ENCODE results near the gene RUNX2. TPM values are rescaled to one million over a fixed set of nuclear protein-coding genes. Genes with fewer than 3 reads are reported as not detected.

The RUNX2 gene
- total RNA-seq, 1 donor from 2014 or later = 0.09 TPM

- no peaks in the 10 kb centered on the region for H3K27me3 ChIP-seq
- no peak overlapping the region for H3K4me3 ChIP-seq
- H3K79me2 ChIP-seq (ENCODE audit: low read depth) = no peaks in the 10 kb centered on the region
- no peaks in the 10 kb centered on the region for H3F3A ChIP-seq (ENCODE audit: low read depth)
- H3K36me3 Mint-ChIP-seq = no peaks in the 10 kb centered on the region
- no peak overlapping the region for H3K9ac ChIP-seq
- H3K4me1 Mint-ChIP-seq = no peaks in the 10 kb centered on the region
- H3K27me3 Mint-ChIP-seq (ENCODE audit: insufficient read depth, low read depth) = no peaks in the 10 kb centered on the region
- no peaks in the 10 kb centered on the region for H3K9me3 ChIP-seq (ENCODE audit: low read depth)
- H3K27ac Mint-ChIP-seq = no peak overlapping the region
- H2AFZ ChIP-seq (replicated peaks) = no peak overlapping the region
- H3K36me3 ChIP-seq = no peaks in the 10 kb centered on the region
- no peak overlapping the region for H3K27ac ChIP-seq
- H3K4me1 ChIP-seq = no peaks in the 10 kb centered on the region
- no peaks in the 10 kb centered on the region for H3K9me3 Mint-ChIP-seq
- H3K4me3 Mint-ChIP-seq = no peak overlapping the region
- no peak overlapping the region for H3K4me2 ChIP-seq
- DNase-seq (ENCODE audit: low spot score) = no peak
- no peak for TF ChIP-seq EZH2 (IDR thresholded peaks at IDR 0.05)
- no peak for TF ChIP-seq EZH2phosphoT487 (IDR thresholded peaks at IDR 0.05)
- TF ChIP-seq, protein P1, sequence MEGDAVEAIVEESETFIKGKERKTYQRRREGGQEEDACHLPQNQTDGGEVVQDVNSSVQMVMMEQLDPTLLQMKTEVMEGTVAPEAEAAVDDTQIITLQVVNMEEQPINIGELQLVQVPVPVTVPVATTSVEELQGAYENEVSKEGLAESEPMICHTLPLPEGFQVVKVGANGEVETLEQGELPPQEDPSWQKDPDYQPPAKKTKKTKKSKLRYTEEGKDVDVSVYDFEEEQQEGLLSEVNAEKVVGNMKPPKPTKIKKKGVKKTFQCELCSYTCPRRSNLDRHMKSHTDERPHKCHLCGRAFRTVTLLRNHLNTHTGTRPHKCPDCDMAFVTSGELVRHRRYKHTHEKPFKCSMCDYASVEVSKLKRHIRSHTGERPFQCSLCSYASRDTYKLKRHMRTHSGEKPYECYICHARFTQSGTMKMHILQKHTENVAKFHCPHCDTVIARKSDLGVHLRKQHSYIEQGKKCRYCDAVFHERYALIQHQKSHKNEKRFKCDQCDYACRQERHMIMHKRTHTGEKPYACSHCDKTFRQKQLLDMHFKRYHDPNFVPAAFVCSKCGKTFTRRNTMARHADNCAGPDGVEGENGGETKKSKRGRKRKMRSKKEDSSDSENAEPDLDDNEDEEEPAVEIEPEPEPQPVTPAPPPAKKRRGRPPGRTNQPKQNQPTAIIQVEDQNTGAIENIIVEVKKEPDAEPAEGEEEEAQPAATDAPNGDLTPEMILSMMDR (IDR thresholded peaks at IDR 0.05) = no peak
- no peaks in the 10 kb centered on the region for H4K20me1 ChIP-seq (ENCODE audit: low read depth)
Observed at GRCh38 chr6:45634231-45634630, 306.1 kb downstream of the RUNX2 start.

GRCh38 chr6:45635284-45635867 is 307.2 kb downstream of the RUNX2 start:
- no peak for DNase-seq (ENCODE audit: low spot score)
- H4K20me1 ChIP-seq (ENCODE audit: low read depth) = no peaks in the 10 kb centered on the region
- Mint-ChIP-seq H3K4me3 (no peak overlapping the region), H3K36me3 (no peaks in the 10 kb centered on the region), H3K4me1 (no peaks in the 10 kb centered on the region), H3K9me3 (no peaks in the 10 kb centered on the region), H3K27me3 (ENCODE audit: insufficient read depth, low read depth) (no peaks in the 10 kb centered on the region), H3K27ac (no peak overlapping the region)
- H3K27ac ChIP-seq = no peak overlapping the region
- H3F3A ChIP-seq (ENCODE audit: low read depth) = no peaks in the 10 kb centered on the region
- H3K4me3 ChIP-seq = no peak overlapping the region
- H3K79me2 ChIP-seq (ENCODE audit: low read depth) = no peaks in the 10 kb centered on the region
- H3K4me1 ChIP-seq = no peaks in the 10 kb centered on the region
- no peak overlapping the region for H3K4me2 ChIP-seq
- no peak overlapping the region for H3K9ac ChIP-seq
- TF ChIP-seq EZH2 (IDR thresholded peaks at IDR 0.05) (no peak), EZH2phosphoT487 (IDR thresholded peaks at IDR 0.05) (no peak)
- TF ChIP-seq, protein P1 (IDR thresholded peaks at IDR 0.05) = no peak
- H3K27me3 ChIP-seq = no peaks in the 10 kb centered on the region
- H3K9me3 ChIP-seq (ENCODE audit: low read depth) = no peaks in the 10 kb centered on the region
- peak overlapping the region; percentile 50 for H2AFZ ChIP-seq (replicated peaks)
- no peaks in the 10 kb centered on the region for H3K36me3 ChIP-seq

GRCh38 chr6:45637056-45637455 is 308.9 kb downstream of the RUNX2 start:
- Histone ChIP-seq H3F3A (ENCODE audit: low read depth) (no peaks in the 10 kb centered on the region), H4K20me1 (ENCODE audit: low read depth) (no peaks in the 10 kb centered on the region), H3K27me3 (no peaks in the 10 kb centered on the region), H3K4me2 (no peak overlapping the region), H3K36me3 (no peaks in the 10 kb centered on the region), H3K4me1 (no peaks in the 10 kb centered on the region), H3K9me3 (ENCODE audit: low read depth) (no peaks in the 10 kb centered on the region), H3K9ac (no peak overlapping the region), H2AFZ (replicated peaks) (no peak overlapping the region), H3K4me3 (no peak overlapping the region), H3K79me2 (ENCODE audit: low read depth) (no peaks in the 10 kb centered on the region), H3K27ac (no peak overlapping the region)
- H3K4me1 Mint-ChIP-seq = no peaks in the 10 kb centered on the region
- TF ChIP-seq EZH2 (IDR thresholded peaks at IDR 0.05) (no peak), EZH2phosphoT487 (IDR thresholded peaks at IDR 0.05) (no peak)
- TF ChIP-seq, protein P1 (IDR thresholded peaks at IDR 0.05) = no peak
- H3K36me3 Mint-ChIP-seq = no peaks in the 10 kb centered on the region
- H3K27ac Mint-ChIP-seq = no peak overlapping the region
- H3K4me3 Mint-ChIP-seq = no peak overlapping the region
- no peak for DNase-seq (ENCODE audit: low spot score)
- H3K27me3 Mint-ChIP-seq (ENCODE audit: insufficient read depth, low read depth) = no peaks in the 10 kb centered on the region
- H3K9me3 Mint-ChIP-seq = no peaks in the 10 kb centered on the region
